GM21526 (cell line): ENCODE results near the gene LILRB4.
"Not testable (repeated sequence)": the region's sequence is repeated elsewhere in the genome, so short reads cannot be mapped to it uniquely, and the experiment has no call there.

ENCODE experiments used
- ATAC-seq: cut with Tn5 transposase; IDR thresholded peaks from one replicate; pipeline ENCODE4 v1.9.1; 2021; ENCODE audit warnings: moderate library complexity; ENCODE audit not compliant: unreplicated experiment, low FRiP score

The LILRB4 gene

DNA sequence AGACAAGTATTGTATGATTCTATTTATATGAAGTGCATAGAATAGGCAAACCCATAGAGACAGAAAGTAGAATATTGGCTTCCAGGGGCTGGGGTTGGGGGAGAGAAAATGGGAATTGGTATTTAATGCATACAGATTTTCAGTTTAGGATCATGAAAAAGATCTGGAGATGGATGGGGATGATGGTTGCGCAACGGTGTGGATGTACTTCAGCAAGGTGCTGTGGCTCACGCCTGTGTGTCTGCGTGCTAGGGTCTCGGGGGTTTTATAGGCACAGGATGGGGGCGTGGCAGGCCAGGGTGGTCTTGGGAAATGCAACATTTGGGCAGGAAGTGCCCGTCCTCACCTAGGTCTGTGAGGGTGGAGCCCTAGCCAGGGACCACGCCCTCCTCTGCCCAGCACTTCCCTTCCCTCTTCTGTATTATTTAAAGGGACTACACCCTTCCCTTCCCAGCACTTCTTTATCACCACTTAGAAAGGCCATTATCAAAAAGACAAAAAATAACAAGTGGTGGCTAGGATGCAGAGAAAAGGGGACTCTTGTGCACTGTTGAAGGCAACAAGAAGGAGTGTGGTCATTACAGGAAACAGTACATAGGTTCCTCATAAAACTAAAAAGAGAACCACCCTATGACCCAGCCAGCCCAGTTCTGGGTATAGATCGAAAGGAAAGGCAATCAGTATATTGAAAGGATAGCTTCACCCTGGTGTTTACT is 29.0 kb downstream of the LILRB4 start:
- no peak for ATAC-seq

DNA sequence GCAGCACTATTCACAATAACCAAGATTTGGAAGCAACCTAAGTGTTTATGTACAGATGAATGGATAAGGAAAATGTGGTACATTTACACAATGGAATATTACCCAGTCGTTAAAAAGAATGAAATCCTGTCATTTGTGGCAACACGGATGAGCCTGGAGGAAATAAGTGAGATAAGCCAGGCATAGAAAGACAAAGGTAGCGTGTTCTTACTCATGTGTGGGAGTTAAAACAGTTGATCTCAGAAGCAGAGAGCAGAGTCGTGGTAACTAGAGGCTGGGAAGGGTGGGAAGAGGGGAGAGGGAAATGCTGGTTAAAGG is 29.5 kb downstream of the LILRB4 start:
- no peak for ATAC-seq

- no peak for ATAC-seq
Measured at GRCh38 chr19:54694648-54695047, 31.9 kb downstream of the LILRB4 start.

DNA sequence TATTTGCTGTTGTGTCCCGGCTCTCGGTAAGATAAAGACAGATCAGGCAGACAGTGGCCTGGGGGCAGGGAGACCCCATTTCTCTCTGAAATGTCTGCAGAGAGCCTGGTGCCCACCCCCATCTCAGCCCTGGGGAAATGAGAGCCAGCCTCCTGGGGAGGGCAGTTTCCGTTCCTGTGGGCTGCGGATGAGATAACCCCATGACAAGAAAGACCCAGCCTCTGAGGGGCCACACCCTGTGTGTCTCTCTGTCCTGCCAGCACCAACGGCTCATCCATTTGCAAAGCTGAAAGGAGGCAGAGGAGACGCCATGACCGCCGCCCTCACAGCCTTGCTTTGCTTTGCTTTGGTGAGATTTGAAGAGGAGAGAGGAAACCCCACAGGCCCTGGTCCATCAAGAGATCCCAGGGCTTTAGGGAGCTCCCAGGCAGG is 33.3 kb downstream of the LILRB4 start:
- ATAC-seq: no peak

- no peak for ATAC-seq
Measured at GRCh38 chr19:54696766-54697165, 34.0 kb downstream of the LILRB4 start.

GRCh38 chr19:54697716-54698115 is 34.9 kb downstream of the LILRB4 start:
- ATAC-seq: not testable (repeated sequence)

GRCh38 chr19:54704928-54705327 is 42.1 kb downstream of the LILRB4 start:
- no peak for ATAC-seq

- no peak for ATAC-seq
Measured at GRCh38 chr19:54707962-54708361, 45.2 kb downstream of the LILRB4 start.

DNA sequence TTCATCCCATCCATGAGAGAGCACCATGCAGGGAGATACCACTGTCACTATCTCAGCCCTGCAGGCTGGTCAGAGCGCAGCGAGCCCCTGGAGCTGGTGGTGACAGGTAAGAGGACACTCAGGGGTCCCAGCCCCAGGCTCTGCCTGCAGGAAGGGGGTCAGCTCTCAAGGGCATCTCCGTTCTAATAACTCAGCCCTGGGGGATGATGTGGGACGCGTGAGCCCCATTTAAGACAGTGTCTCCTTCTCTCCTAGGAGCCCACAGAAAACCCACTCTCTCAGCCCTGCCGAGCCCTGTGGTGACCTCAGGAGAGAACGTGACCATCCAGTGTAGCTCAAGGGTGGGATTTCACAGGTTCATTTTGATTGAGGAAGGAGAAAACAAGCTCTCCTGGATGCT is 46.0 kb downstream of the LILRB4 start:
- no peak for ATAC-seq

GRCh38 chr19:54709212-54709948 is 46.6 kb downstream of the LILRB4 start:
- no peak for ATAC-seq

- not testable (repeated sequence) for ATAC-seq
Measured at GRCh38 chr19:54709956-54710355, 47.2 kb downstream of the LILRB4 start.
